ENCODE data around the gene SLN.

- TF ChIP-seq CTCF (IDR thresholded peaks at IDR 0.05) (no peak), POLR2A (IDR thresholded peaks at IDR 0.05) (no peak)
These were observed 39.2 kb upstream of the SLN start for GRCh38 chr11:107751082-107751481.

Data from ovary (tissue), 3 donors.